Measurements from ENCODE around the gene SIRT6. TPM values are rescaled to one million over a fixed set of nuclear protein-coding genes. Genes with fewer than 3 reads are reported as not detected.
A peak's percentile ranks its signal among the peaks of the same experiment; 100 is the strongest.
"Not testable (repeated sequence)": the region's sequence is repeated elsewhere in the genome, so short reads cannot be mapped to it uniquely, and the experiment has no call there.

SIRT6 gene
- polyA plus RNA-seq (ENCODE audit: insufficient read length in 3 of 3) = 10 to 100 TPM; 12.8 to 14.6 (median 14.0) TPM

DNA sequence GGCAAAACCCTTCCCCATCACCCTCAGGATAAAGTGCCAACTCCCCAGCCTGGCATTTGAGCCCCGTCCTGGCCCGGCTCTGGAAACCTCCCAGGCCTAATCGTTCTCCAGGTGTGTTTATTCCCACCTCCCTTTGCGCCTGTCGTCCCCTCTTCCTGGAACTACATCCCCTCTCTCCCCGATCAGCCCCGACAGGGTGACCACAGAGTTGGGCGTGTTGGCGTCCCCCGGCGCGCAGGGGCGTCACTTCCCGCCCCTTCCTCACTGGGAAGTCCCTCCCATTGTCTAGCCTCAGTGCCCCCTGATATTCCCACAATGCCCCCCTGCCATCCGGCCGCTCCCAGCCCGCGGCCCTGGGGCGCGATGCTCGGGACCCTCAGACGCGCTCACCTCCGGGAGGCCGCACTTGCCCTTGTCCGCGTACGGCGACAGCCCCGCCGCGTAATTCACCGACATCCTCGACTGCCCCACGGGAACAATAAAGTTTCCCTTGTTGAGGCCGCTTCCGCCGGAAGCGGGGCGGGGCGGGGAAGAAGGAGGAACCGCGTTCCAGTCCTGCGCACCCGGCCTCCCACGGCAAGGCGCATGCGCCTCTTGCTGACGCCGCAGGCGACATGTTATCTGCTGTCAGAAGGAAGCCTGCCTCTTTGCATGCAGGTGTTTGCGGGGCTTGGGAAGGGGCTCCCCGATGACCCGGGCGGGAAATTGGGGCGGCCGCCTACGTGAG, at the start of gene SIRT6, which contains the start of gene ANKRD24:
Gene SIRT6, minus strand, starts transcription at position 480 of the 727 bp plus-strand sequence. Its CDS starts 24 bp downstream, at position 456.
Gene ANKRD24, plus strand, starts transcription at position 606 of the 727 bp plus-strand sequence. CDS start 3,737 bp downstream, outside the sequence.
- DNase-seq (ENCODE audit: low read depth in 3 of 3, low spot score in 2 of 3) = peak; percentile 88 to 89 (median 89)

DNA sequence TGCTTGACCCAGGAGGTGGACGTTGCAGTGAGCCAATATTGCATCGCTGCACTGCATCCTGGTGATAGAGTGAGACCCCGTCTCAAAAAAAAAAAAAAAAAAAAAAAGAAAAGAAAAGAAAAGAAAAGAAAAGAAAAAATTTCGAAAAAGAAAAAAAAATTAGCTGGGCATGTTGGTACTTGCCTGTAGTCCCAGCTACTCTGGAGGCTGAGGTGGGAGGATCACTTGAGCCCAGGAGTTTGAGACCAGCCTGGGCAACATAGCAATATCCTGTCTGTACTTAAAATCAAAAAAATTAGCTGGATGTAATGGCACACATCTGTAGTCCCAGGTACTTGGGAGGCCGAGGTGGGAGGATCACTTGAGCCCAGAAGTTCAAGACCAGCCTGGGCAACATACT, 49.8 kb upstream of the SIRT6 start:
- not testable (repeated sequence) for DNase-seq (ENCODE audit: low read depth in 3 of 3, low spot score in 2 of 3)

DNA sequence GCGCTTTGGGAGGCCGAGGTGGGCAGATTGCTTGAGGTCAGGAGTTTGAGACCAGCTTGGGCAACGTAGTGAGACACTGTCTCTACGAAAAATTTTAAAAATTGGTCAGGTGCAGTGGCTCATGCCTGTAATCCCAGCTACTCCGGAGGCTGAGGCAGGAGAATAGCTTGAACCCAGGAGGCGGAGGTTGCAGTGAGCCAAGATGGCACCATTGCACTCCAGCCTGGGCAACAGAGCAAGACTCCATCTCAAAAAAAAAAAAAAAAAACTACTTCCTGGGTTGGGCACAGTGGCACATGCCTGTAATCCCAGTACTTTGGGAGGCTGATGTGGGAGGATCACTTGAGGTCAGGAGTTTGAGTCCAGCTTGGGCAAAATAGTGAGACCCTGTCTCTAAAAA, 49.2 kb upstream of the SIRT6 start:
- DNase-seq (ENCODE audit: low read depth in 3 of 3, low spot score in 2 of 3) = not testable (repeated sequence)

DNA sequence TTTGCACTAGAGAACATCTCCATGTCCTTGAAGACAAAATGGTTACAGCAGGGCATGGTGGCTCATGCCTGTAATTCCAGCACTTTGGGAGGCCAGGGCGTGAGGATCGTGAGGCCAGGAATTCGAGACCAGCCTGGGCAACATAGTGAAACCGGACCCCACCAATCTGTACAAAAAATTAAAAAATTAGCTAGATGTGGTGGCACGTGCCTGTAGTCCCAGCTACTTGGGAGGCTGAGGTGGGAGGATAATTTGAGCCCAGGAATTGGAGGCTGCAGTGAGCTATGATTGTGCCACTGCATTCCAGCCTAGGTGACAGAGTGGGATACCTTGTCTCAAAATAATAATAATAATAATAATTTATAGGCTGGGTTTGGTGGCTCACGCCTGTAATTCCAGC, 47.9 kb upstream of the SIRT6 start:
- DNase-seq (ENCODE audit: low read depth in 3 of 3, low spot score in 2 of 3) = not testable (repeated sequence)

DNA sequence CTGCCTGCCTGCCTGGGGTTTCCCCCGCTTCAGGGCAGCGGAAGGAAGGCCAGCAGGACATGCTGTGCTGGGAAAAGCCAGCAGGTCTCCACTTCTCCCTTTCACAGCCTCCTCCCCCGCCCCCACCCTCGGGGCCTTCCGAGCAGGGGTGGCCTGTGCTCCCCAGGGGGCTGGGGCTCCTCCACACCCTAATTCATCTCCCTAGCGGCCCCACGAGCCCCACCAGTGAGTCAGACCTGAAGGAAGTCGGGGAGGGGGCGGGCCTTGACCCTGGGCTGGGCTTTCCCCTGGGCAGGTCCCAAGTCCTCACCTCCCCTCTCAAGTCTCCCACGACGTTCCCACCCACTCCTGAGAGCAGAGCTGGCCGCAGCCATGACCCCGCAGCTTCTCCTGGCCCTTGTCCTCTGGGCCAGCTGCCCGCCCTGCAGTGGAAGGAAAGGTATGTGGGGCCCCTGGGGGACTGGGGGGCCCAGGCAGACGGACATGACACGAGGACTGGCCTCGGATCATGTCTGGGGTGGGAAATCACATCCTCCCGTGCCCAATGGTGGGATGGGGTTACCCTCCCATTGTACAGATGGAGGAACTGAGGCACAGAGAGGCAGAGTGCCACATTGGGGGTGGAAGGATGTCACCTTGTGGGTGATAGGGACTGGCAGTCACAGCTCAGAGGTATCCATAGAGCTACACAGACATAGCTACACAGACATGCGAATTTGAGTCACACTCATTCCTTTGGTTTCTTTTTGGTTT, 47.0 kb upstream of the SIRT6 start, which contains the start of gene EBI3:
Gene EBI3, plus strand, starts transcription at position 345 of the 753 bp plus-strand sequence. Its CDS starts 28 bp downstream, at position 373.
- no peak for DNase-seq (ENCODE audit: low read depth in 3 of 3, low spot score in 2 of 3)

DNA sequence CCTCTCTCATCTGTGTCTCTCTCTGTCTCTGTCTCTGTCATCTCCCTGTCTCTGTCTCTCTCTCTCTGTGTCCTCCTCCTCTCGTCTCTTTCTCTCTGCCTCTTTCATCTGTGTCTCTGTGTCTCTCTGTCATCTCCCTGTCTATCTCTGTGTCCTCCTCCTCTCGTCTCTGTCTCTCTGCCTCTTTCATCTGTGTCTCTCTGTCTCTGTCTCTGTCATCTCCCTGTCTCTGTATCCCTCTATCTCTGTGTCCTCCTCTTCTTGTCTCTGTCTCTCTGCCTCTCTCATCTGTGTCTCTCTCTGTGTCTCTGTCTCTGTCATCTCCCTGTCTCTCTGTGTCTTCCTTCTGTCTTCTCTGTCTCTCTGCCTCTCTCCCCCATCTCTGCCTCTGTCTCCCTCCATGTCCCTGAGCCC, 46.4 kb upstream of the SIRT6 start:
- no peak for DNase-seq (ENCODE audit: low read depth in 3 of 3, low spot score in 2 of 3)

DNA sequence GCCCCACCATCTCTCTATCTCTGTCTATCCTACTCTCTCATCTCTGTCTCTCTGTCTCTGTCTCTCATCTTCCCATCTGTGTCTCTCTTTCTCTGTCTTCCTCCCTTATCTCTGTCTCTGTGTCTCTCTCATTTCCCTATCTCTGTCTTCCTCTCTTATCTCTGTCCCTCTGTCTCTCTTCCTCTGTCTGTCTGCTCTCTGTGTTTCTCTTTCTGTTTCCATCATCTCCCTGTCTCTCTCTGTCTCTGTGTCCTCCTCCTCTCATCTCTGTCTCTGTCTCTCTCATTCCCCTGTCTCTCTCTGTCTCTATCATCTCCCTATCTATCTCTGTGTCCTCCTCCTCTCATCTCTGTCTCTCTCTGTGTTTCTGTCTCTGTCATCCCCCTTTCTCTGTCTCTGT, 45.4 kb upstream of the SIRT6 start:
- DNase-seq (ENCODE audit: low read depth in 3 of 3, low spot score in 2 of 3) = no peak

DNA sequence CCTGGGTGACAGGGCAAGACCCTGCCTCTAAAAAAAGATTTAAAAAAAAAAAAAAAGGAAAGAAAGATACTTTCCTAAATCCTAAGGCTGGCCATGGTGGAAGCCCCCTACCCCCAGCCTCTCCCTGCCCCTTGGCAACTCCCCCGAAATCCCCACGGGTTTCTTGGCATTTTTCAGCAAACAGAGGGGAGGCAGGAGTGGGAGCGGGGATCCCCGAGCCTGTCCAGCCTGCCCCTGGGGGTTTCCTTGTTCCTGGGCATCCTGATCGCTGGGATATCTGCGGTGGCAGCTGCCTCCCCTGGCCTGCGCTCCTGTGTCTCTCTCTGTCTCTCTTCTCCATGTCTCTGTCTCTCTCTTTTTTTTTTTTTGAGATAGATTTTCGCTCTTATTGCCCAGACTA, 43.5 kb upstream of the SIRT6 start:
- no peak for DNase-seq (ENCODE audit: low read depth in 3 of 3, low spot score in 2 of 3)

DNA sequence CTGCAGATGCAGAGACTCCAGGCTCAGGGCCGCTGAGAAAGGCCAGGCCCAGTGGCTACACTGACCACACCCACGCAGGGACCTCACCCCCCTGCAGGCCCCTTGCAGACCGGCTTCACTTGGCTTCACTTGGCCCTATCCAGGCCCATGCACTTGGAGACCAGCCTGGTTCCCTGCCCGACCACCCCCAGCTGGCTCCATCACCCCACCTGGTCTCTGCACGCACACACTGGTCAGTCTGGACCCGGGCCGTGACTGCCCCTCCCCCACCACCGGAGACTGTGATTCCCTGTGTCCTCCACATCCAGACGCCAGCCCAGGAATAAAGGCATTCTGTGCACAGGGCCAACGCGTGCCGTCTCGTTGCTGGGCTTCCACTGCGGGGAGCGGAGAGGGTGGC, 42.1 kb upstream of the SIRT6 start:
- no peak for DNase-seq (ENCODE audit: low read depth in 3 of 3, low spot score in 2 of 3)

DNA sequence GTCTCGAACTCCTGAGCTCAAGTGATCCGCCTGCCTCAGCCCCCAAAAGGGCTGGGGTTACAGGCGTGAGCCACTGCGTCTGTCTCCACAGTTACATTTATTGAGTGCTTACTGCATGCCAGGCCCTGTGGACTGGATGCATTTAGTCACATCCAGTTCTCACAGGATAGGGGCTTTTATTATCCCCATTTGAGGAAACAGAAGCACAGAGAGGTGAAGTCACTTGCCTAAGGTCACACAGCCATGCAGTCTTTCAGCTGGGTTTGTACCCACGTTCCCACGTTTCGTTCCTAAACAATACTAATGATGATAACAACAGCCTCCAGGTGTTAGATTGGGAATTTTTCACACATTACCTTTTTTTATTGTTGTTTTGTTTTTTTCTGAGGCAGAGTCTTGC, 37.8 kb upstream of the SIRT6 start:
- no peak for DNase-seq (ENCODE audit: low read depth in 3 of 3, low spot score in 2 of 3)

DNA sequence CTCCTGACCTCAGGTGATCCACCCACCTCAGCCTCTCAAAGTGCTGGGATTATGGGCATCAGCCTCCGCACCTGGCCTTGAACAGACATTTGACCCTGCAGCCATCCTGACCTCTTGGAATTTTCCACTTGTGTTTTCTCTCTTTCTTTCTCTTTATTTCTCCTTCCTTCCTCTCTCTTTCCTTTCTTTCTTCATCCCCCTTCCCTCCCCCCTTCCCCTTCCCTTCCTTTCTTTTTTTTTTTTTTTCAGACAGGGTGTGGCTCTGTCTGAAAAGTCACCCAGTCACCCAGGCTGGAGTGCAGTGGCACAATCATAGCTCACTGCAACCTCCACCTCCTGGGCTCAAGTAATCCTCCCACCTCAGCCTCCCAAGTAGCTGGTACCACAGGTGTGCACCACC, 36.2 kb upstream of the SIRT6 start:
- not testable (repeated sequence) for DNase-seq (ENCODE audit: low read depth in 3 of 3, low spot score in 2 of 3)

DNA sequence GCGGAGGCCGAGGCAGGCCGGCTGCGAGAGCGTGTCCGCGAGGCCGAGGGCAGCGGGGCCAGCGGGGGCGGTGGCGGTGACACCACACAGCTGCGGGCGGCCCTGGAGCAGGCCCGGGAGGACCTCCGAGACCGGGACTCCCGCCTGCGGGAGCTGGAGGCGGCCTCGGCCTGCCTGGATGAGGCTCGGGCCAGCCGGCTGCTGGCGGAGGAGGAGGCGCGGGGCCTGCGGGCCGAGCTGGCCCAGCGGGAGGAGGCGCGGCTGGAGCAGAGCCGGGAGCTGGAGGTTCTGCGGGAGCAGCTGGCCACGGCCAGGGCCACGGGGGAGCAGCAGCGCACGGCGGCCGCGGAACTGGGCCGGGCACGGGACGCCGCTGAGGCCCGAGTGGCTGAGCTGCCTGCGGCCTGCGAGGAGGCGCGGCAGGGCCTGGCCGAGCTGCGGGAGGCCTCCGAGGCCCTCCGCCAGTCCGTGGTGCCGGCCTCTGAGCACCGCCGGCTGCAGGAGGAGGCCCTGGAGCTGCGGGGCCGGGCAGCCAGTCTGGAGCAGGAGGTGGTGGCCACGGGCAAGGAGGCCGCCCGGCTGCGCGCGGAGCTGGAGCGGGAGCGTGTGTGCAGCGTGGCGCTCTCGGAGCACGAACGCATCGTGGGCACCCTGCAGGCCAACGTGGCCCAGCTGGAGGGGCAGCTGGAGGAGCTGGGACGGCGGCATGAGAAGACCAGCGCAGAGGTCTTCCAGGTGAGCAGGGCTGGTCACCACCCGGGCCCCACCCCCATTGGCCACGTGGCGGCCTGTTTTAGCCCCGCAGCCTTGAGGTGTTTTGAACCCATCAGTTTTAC, 35.3 kb upstream of the SIRT6 start:
- no peak for DNase-seq (ENCODE audit: low read depth in 3 of 3, low spot score in 2 of 3)

DNA sequence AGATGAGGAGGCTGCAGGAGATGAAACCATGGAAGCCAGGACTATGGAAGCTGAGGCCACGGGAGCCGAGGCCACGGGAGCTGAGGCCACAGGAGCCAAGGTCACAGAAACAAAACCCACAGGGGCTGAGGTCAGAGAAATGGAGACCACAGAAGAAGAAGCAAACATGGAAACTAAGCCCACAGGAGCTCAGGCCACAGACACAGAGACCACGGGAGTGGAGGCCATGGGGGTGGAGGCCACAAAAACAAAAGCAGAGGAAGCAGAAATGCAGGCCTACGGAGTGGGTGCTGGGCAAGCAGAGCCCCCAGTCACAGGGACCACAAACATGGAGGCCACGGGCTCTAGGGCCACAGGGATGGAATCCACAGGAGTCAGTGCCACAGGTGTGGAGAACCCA, 34.5 kb upstream of the SIRT6 start:
- no peak for DNase-seq (ENCODE audit: low read depth in 3 of 3, low spot score in 2 of 3)

DNA sequence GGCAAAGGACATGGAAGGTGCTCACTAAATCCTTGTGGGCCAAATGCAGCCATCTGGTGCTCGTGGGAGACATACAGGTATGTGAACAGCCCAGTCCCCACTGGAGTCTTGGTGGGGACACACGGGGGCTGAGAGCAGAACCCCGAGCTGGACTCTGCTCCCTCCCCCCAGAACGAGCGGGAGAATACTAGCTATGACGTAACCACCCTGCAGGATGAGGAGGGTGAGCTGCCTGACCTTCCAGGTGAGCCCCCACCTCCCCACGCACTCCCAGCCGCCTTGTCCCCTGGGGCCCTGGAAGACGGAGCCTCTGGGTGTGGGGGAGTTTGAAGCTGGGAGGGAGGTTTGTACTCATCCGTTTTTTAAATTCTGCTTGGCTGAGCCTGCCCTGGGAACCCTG, 33.4 kb upstream of the SIRT6 start:
- no peak for DNase-seq (ENCODE audit: low read depth in 3 of 3, low spot score in 2 of 3)

DNA sequence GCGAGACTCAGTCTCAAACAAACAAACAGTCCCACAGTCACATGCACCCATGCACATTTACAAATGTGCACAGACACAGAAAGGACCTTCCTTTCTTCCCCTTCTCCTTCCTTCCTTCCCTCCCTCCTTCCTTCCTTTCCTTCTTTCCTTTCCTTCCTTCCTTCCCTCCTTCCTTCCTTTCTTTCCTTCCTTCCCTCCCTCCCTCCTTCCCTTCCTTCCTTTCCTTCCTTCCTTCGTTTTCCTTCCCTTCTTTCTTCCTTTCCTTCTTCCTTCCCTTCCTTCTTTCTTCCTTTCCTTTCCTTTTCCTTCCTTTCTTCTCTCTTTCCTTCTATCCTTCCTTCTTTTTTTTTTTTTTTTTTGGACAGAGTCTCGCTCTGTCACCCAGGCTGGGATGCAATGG, 30.8 kb upstream of the SIRT6 start:
- no peak for DNase-seq (ENCODE audit: low read depth in 3 of 3, low spot score in 2 of 3)

DNA sequence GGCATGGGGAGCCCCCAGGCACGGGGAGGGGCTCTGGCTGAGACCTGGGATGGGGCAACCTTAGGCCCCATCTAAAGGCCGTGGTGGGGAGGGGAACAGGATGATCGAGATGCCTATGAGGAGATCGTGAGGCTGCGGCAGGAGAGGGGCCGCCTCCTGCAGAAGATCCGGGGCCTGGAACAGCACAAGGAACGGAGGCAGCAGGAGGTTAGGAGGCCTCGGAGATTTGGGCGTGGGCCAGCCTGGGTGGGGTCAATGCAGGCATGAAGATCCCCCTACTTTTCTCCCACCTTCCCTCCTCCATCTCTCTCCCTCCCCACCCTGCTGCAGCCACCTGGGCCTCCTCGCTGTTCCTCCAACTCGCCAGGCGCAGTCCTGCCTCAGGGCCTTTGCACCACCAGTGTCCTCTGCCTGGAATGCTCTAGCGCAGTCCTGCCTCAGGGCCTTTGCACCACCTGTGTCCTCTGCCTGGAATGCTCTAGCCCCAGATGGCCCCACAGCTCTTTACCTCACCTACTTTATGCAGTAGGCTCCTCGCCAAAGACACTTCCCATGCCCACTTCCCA, 27.9 kb upstream of the SIRT6 start:
- no peak for DNase-seq (ENCODE audit: low read depth in 3 of 3, low spot score in 2 of 3)

DNA sequence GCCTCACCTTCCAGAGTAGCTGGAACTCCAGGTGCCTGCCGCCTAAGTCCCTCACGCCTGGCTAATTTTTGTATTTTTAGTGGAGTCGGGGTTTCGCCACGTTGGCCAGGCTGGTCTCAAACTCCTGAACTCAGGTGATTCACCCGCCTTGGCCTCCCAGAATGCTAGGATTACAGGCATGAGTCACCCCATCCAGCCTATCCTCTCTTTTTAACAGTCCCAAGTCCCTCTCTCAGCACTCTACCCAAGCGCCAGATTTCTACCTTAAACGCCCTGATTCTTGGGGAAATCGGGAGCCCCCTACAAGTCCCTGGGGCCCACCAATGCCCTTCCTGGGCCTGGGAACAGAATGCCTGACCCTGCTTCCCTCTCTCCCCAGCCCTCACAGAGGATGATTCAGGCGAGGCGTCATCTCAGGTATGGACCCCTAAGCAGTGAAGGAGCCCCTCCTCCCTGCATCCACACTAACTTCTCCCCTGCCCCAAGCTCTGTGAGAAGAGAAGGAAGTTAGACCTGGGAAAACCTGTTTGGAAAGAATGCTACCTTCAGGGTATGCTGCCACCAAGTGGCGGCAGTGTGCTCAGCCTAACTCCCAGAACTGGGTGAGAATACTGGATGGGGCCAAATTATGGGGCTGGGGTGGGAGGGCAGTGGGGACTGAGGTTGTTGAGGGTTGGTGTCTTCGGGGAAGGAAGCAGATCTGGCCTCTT, 26.2 kb upstream of the SIRT6 start:
- DNase-seq (ENCODE audit: low read depth in 3 of 3, low spot score in 2 of 3) = no peak

DNA sequence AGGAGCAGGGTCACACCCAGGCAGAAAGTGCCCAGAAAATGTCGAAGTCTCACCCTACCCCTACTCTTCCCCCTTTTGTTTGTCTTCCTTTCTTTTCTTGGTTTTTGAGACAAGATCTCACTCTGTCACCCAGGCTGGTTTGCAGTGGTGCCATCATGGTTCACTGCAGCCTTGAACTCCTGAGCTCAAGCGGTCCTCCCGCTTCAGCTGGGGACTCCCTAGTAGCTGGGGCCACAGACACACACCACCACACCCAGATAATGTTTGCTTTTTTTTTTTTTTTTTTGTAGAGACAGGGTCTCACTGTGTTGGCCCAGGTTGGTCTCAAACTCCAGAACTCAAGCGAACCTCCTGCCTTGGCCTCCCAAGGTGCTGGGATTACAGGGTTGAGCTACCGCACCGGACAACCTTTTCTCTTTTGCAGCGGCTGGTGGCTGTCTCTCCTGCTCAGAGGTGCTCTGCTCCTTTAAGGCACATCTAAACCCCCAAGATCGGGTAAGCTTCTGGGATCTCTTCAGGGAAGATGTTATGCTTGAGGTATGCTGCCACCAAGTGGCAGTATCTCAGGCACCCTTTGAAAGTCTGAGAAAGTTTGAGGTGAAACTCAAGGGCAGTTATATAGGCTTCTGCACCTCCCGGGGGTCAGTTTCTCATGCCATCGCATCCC, 24.6 kb upstream of the SIRT6 start:
- DNase-seq (ENCODE audit: low read depth in 3 of 3, low spot score in 2 of 3) = no peak

DNA sequence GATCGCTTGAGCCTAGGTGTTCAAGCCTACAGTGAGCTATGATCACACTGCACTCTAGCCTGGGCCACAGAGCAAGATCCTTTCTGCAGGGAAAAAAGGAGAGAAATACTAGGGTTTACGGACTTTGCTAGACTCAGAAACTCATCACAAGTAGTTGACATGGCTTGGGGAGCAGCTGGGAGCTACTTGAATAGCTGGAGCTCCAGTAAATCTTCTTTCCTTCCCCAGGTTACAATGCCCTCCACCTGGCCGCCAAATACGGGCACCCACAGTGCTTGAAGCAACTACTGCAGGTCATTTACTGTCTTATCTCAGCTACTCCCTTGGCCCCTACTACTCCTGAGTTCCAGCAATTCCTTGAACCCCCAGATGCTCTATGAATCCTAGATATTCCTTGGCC, 19.4 kb upstream of the SIRT6 start:
- DNase-seq (ENCODE audit: low read depth in 3 of 3, low spot score in 2 of 3) = no peak

All from right renal cortex interstitium (tissue), 3 donors.